Hematopoietic multipotent progenitor cell treated with erythropoietin and hydrocortisone succinate and interleukin-3 and kit ligand, for 15 days (in vitro differentiated cells): ENCODE measurements around the gene CCNH.

ENCODE experiments used
- DNase-seq: peaks from one replicate; pipeline ENCODE4 v3.0.0-alpha.2; 2015; ENCODE audit warnings: low spot score

The CCNH gene

GRCh38 chr5:87412630-87413342, at the start of gene CCNH:
TSS of gene CCNH (minus strand) at chr5:87412930. CDS start at chr5:87412794, 136 bp downstream.
- peak; percentile 99 for DNase-seq

GRCh38 chr5:87457706-87458105, 45.0 kb upstream of the CCNH start:
- DNase-seq, result no peak

DNA sequence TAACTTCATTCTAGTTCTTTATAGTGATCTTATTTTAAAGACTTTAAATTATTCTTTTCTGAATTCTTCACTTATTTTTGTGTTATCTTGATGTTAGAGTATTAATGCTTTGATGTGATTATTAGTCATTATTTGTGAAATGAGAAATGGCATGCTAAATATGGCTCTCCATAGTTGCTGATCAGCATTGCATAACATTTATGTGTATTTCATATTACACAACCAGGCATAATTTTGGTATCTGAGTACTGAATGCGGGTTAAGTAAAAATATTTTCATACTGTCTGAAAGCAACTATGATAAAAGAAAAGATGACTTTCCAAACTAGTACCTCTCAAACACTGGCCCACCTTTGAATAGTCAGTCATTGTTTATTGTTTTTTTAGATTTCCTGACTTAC, 41.1 kb upstream of the CCNH start:
- DNase-seq, result no peak

DNA sequence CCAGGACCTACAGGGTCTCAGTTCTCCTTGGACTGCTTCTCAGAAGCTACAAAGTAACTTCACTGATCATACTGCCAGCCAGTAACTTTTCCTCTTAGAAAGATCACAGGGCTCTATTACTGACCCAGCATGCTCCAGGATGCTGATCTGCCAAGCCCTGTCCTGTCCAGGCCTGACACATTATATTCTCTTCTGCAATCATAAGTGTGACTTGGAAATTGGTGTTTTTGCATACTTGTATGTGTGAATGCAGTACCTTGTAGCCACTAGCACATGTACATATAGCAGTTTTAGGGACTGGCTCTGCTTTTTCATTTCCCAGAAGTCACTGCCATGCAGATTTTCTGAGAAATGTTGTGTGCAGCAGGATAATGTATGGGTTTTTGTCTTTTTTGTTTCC, 40.1 kb upstream of the CCNH start:
- DNase-seq, result no peak

DNA sequence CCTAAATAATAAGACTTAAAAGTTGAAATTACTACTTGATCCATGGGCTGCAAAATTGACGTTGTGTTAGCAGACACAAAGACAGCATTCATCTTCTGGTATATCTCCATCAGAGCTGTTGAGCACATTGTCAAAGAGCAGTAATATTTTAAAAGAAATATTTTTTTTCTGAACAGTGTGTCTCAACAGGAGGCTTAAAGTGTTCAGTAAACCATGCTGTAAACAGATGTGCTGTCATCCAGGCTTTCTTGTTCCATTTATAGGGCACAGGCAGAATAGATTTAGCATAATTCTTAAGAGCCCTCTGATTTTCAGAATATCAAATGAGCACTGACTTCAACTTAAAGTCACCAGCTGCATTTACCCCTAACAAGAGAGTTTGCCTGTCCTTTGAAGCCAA, 29.7 kb upstream of the CCNH start:
- DNase-seq, result no peak

DNA sequence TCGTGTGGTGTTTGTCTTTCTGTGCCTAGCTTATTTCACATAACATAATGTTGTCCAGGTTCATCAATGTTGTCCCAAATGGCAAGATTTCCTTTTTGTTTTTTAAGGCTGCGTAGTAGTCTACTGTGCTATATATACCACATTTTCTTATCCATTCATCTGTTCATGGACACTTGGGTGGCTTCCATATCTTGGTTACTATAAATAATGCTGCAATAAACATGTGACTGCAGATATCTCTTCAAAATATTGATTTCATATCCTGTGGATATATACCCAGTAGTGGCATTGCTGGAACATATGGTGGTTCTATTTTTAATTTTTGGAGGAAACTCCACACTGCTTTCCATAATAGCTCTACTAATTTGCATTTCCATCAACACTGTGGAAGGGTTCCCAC, 25.5 kb upstream of the CCNH start:
- no peak for DNase-seq

- DNase-seq, result no peak
Observed at GRCh38 chr5:87437724-87438123, 25.0 kb upstream of the CCNH start.

GRCh38 chr5:87435144-87435694, 22.5 kb upstream of the CCNH start:
- no peak for DNase-seq

DNA sequence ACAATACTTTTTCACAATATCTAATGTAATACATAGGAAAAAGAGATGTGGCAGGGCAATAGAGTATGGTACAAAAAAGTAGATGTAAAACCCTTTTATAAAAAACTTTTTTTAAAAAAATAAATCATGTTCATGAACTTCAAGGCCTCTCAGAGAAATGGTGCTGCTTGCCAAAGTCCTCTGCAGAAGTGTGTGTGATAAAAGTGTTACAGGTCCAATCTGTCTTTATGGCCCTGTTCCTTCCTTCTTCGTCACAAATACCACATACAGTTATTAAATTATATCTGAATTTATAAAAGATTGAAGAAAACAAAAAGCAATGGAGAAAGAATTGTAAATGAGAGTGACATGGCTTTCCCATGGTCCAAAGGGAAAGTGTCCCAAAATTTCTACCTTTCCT, 21.7 kb upstream of the CCNH start:
- DNase-seq, result no peak

- DNase-seq, result no peak
Observed at GRCh38 chr5:87433945-87434344, 21.2 kb upstream of the CCNH start.

- DNase-seq, result no peak
Observed at GRCh38 chr5:87432460-87432859, 19.7 kb upstream of the CCNH start.

DNA sequence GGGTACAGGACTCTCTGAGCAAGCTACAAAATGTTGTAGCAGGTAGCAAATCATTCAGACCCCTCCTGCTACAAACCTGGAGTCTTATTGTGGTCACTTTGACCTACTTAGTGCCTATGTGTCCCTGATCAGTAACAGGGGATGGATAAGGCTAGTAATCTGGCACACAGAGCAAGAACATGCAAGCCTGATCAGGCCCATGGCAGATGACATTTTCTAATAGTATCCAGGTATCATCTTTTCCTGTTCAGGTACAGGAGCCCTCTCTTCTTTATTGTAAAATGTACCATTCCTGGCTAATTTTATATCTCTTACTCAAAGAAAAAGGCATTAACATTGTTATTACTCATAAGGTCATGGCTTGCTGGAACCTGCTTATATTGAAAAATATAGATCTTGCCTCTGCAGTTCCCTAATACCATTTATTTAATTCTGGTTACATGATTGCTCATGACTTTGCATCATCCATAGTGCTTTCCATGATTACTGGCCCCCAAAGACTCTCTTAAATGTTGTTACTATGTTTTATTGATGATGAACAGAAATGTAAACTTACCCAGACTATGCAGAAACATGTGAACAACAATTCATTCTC, 18.2 kb upstream of the CCNH start:
- DNase-seq, result no peak

GRCh38 chr5:87423755-87424154, 11.0 kb upstream of the CCNH start:
- DNase-seq, result no peak

GRCh38 chr5:87421307-87421706, 8.6 kb upstream of the CCNH start:
- DNase-seq, result no peak

DNA sequence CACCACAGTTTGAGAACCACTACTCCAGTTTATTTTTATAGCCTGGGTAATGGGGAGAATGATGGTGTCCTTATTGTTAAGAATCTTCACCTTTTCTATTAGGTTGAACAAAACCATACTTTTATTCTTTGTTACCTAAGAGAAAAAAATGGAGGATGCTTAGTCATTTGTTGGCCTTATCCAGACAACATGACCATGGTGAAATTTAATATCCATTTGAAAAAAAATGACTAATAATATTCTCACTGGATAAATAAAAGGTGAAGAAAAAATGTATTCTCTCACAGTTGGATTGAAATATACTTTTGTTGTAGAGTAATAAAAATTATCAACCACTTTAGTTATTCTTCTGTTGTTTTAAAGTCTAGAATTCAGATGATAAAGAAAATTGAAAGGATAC, 5.8 kb upstream of the CCNH start:
- DNase-seq, result no peak

GRCh38 chr5:87413343-87413645, 564 bp upstream of the CCNH start:
- DNase-seq, result no peak

DNA sequence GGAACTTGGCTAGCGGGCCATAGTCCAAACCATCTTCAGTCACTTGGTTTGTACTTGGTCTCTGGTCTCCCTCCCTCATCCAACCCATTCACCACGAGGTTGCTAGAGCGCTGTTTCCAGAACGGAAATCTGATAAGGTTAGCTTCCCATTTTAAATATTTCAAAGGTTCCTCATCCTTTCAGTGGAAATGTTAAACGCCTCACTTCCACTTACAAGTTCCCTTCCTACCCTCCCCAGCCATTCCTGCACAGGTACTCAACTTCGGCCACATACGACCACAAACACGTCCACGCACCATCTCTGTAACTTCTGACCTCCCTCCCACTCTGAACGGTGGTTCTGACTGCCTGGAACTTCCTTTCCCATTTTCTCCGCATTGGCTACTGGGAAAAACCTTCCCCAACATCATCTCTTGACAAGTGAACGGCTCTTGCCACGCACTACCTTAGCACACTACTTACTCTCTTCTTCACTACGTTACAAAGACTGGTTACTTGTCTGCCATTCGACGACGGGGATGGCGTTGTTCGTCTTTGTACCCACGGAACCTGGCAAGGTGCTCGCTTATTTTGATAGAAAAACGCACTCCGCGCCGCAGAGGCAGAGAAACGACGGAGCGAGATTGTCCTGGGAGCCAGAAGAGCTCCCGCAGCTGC, 629 bp downstream of the CCNH start:
- DNase-seq, result peak; percentile 47

- peak; percentile 49 for DNase-seq
Observed at GRCh38 chr5:87411586-87411972, 1.2 kb downstream of the CCNH start.

DNA sequence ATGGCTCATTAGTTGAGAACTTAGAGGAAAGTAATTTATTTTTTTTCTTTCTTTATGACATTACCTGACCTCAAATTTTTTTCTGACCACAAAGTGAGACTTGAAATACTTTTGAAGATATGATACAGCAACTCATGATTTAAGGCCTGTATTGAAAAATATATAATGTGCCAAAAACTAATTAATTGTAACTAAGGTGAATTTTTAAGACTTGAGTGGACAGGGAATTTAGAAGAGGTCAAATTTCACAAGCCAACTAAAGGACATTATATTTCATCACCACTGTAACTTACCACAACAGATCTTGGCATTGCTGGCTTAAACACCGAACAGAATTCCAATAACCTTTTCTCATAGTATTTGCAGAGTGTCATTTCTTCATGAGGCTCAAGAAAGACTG, 1.8 kb downstream of the CCNH start:
- no peak for DNase-seq

DNA sequence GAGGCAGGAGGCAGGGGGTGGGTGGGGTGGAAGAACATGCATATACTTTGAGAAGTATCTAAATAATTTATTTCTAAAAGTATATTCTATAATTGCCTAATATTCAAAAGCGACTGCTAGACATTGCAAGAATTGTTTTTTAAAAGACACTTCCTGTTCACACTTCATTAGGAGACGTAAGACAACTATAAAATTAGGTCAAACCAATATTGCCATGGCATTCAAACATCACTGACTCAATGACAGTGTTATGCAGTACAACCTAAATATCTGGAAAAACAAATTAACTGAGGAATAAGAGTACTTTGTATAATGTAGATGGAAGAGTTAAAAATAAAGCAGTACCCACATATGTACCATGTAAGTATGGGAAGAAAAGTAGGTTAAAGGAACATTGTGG, 4.5 kb downstream of the CCNH start:
- no peak for DNase-seq

DNA sequence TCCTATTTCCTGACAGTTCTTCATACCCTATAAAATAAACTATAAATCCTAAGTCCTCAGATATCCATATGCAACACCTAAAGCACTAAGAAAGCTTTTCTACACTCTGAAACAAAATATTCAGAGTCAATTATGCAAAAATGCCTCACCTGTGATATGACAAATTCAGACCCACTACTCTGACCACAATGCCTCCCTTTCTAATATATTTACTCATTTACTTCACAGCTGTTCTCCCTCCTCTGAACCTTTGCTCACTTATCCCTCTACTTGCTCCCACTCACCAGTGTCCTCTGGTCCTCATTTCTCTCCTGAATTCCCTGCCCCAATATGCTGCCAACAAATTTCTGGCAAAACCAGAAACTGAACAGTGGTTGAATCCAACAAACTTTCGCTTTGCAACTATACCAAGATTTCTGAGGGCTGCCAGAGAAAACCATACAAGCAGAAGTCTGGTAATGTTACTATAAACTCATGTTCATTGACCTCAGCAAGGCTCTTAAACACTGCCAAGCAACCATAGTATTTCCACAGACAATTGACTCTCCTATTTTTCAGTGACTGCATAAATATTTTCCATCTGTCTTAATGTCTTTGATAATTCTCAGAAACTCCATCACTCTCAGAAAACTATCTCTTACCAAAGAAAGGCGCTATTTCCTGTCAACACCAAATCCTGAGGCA, 7.1 kb downstream of the CCNH start:
- DNase-seq, result no peak

DNA sequence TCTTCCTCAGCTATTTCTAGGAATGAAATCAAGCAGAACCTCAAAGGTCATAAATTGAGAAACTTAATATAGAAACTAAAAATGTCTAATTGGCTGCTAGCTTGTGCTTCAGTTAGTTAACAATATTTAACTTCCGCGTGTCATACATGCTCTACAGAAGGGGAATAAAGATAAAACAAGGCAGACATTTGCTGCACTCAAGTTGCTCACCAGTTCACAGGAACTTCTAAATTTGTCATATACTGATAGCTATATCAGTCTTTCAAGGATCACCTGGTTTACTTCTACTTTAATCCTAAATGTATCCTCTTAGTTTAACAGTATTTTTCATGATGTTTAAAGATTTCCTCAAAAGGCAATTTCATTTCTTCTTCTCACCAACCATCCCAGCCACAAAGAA, 8.4 kb downstream of the CCNH start:
- DNase-seq, result peak; percentile 41

DNA sequence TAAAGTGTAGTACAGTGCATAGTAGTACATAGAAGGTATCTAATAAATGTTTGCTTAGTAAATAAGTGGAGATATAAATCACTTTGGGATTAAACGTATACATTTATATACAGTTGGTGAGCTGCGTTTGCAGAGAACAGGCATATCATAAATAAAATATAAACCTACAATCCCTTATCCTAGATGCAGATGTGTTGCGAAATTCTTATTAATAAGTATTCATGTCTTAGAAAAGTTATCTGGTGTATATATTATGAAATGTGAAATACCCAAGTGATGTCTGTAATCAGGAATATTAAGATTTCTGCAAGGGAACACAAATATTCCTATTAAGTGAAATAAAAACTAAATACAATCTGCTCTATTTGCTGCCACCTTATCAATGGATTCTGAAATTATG, 8.8 kb downstream of the CCNH start:
- no peak for DNase-seq
